H54 (cell line): Measurements from ENCODE around the gene EPOP.
"Not testable (repeated sequence)": the region's sequence is repeated elsewhere in the genome, so short reads cannot be mapped to it uniquely, and the experiment has no call there.

Experiments
- DNase-seq: peaks from one replicate; pipeline ENCODE4 v3.0.0; 2011; ENCODE audit warnings: low spot score, mixed read lengths; ENCODE audit not compliant: insufficient read length
- FAIRE-seq: peaks from 3 replicates; lab custom pipeline; 2011; peaks lifted over from hg19 to GRCh38; lab: Jason Lieb, UNC
- POLR2A ChIP-seq: IDR thresholded peaks from 2 replicates; pipeline ENCODE4 v1.6.1; 2011; ENCODE audit warnings: low read depth, mild to moderate bottlenecking, low read length

The EPOP gene

GRCh38 chr17:38658741-38659345 is 15.9 kb downstream of the EPOP start:
- no peak for FAIRE-seq
- DNase-seq = no peak
- TF ChIP-seq POLR2A = no peak

GRCh38 chr17:38657824-38658740 is 16.7 kb downstream of the EPOP start:
- FAIRE-seq = no peak
- DNase-seq = no peak
- no peak for TF ChIP-seq POLR2A

- no peak for FAIRE-seq
- TF ChIP-seq POLR2A = no peak
- no peak for DNase-seq
Measured at GRCh38 chr17:38656959-38657823, 17.6 kb downstream of the EPOP start.

- FAIRE-seq (no peak), DNase-seq (no peak)
- no peak for TF ChIP-seq POLR2A
Measured at GRCh38 chr17:38654411-38655398, 20.1 kb downstream of the EPOP start.

GRCh38 chr17:38653679-38654078 is 21.1 kb downstream of the EPOP start:
- FAIRE-seq (no peak), DNase-seq (no peak)
- no peak for TF ChIP-seq POLR2A

- TF ChIP-seq POLR2A = no peak
- FAIRE-seq (no peak), DNase-seq (no peak)
Measured at GRCh38 chr17:38653230-38653629, 21.5 kb downstream of the EPOP start.

GRCh38 chr17:38650653-38651173 is 24.0 kb downstream of the EPOP start:
- not testable (repeated sequence) for DNase-seq, FAIRE-seq

- TF ChIP-seq POLR2A = no peak
- no peak for FAIRE-seq
- no peak for DNase-seq
Measured at GRCh38 chr17:38637951-38638350, 36.8 kb downstream of the EPOP start.

- TF ChIP-seq POLR2A = no peak
- FAIRE-seq (no peak), DNase-seq (no peak)
Measured at GRCh38 chr17:38636054-38636453, 38.7 kb downstream of the EPOP start.

GRCh38 chr17:38632334-38632733 is 42.4 kb downstream of the EPOP start:
- TF ChIP-seq POLR2A = no peak
- DNase-seq (no peak), FAIRE-seq (no peak)

- TF ChIP-seq POLR2A = no peak
- FAIRE-seq (no peak), DNase-seq (no peak)
Measured at GRCh38 chr17:38628441-38628840, 46.3 kb downstream of the EPOP start.

GRCh38 chr17:38627957-38628356 is 46.8 kb downstream of the EPOP start:
- DNase-seq (no peak), FAIRE-seq (no peak)
- no peak for TF ChIP-seq POLR2A

GRCh38 chr17:38626606-38627226 is 48.0 kb downstream of the EPOP start:
- DNase-seq, FAIRE-seq: not testable (repeated sequence)
